Smooth muscle cell (in vitro differentiated cells): ENCODE measurements around the gene CCDC33. TPM values are rescaled to one million over a fixed set of nuclear protein-coding genes. Genes with fewer than 3 reads are reported as not detected.
A peak's percentile ranks its signal among the peaks of the same experiment; 100 is the strongest.

Experiments
- DNase-seq: peaks from one replicate; lab custom pipeline; 2025; ENCODE audit not compliant: unreplicated experiment; lab: John Stamatoyannopoulos, UW
- H2AFZ ChIP-seq: fragments of 200-600 bp; sonication (generic); 2 replicates; pipeline ENCODE4 v1.6.0; 2016; ENCODE audit warnings: antibody characterized with exemption, low read depth, mild to moderate bottlenecking
- H3F3A ChIP-seq: fragments of 200-600 bp; sonication (generic); 2 replicates; pipeline ENCODE4 v1.6.0; 2017; ENCODE audit warnings: antibody characterized with exemption, low read depth
- H3K27ac ChIP-seq: fragments of 200-600 bp; sonication (generic); 2 replicates; pipeline ENCODE4 v1.5.1; 2016; ENCODE audit warnings: low read depth, mild to moderate bottlenecking
- H3K27me3 ChIP-seq: fragments of 200-600 bp; sonication (generic); 2 replicates; pipeline ENCODE4 v1.6.1; 2016; ENCODE audit warnings: low read depth, mild to moderate bottlenecking
- H3K36me3 ChIP-seq: fragments of 200-600 bp; sonication (generic); 2 replicates; pipeline ENCODE4 v1.5.1; 2016; ENCODE audit warnings: low read depth
- H3K4me1 ChIP-seq: fragments of 200-600 bp; sonication (generic); 2 replicates; pipeline ENCODE4 v1.5.1; 2016; ENCODE audit warnings: low read depth
- H3K4me2 ChIP-seq: fragments of 200-600 bp; sonication (generic); 2 replicates; pipeline ENCODE4 v1.6.0; 2016; ENCODE audit warnings: mild to moderate bottlenecking
- H3K4me3 ChIP-seq: fragments of 200-600 bp; sonication (generic); 2 replicates; pipeline ENCODE4 v1.5.1; 2016; ENCODE audit warnings: mild to moderate bottlenecking
- H3K79me2 ChIP-seq: fragments of 200-600 bp; sonication (generic); 2 replicates; pipeline ENCODE4 v1.6.0; 2016; ENCODE audit warnings: low read depth, mild to moderate bottlenecking
- H3K9ac ChIP-seq: fragments of 200-600 bp; sonication (generic); 2 replicates; pipeline ENCODE4 v1.6.0; 2016; ENCODE audit warnings: low read depth
- H3K9me3 ChIP-seq: fragments of 200-600 bp; sonication (generic); replicated peaks from 2 replicates; pipeline ENCODE4 v1.5.1; 2016; ENCODE audit warnings: low read depth
- H4K20me1 ChIP-seq: fragments of 200-600 bp; sonication (generic); 2 replicates; pipeline ENCODE4 v1.6.0; 2016; ENCODE audit warnings: low read depth
- WGBS: methylation state at CpG from one replicate; pipeline ENCODE4 v1.1.7; 2016; ENCODE audit warnings: low lambda C conversion rate; 5-methylcytosine and 5-hydroxymethylcytosine counted together
- polyA plus RNA-seq: library from polyadenylated mRNA; unstranded; fragments of >200 nt; fragmentation: Nextera tagmentation; extraction: Ambion mirVana; gene quantifications from 2 replicates; pipeline ENCODE4 v1.2.1, GENCODE V29; 2016
- total RNA-seq: library from RNA; depleted of rRNA; stranded (reverse); fragments of >200 nt; gene quantifications from 2 replicates; pipeline ENCODE4 v1.2.3, GENCODE V29; 2014
- TF ChIP-seq, protein P1 (sequence below): fragments of 200-600 bp; sonication (generic); IDR thresholded peaks from 2 replicates; pipeline ENCODE4 v1.5.1; 2017; ENCODE audit warnings: borderline replicate concordance, mild to moderate bottlenecking, antibody characterized with exemption; ENCODE audit not compliant: insufficient read depth, poor library complexity, severe bottlenecking

Gene CCDC33
- total and polyA plus RNA-seq, 2 experiments from 2014 or later, result 3.8 to 5.8 TPM

DNA sequence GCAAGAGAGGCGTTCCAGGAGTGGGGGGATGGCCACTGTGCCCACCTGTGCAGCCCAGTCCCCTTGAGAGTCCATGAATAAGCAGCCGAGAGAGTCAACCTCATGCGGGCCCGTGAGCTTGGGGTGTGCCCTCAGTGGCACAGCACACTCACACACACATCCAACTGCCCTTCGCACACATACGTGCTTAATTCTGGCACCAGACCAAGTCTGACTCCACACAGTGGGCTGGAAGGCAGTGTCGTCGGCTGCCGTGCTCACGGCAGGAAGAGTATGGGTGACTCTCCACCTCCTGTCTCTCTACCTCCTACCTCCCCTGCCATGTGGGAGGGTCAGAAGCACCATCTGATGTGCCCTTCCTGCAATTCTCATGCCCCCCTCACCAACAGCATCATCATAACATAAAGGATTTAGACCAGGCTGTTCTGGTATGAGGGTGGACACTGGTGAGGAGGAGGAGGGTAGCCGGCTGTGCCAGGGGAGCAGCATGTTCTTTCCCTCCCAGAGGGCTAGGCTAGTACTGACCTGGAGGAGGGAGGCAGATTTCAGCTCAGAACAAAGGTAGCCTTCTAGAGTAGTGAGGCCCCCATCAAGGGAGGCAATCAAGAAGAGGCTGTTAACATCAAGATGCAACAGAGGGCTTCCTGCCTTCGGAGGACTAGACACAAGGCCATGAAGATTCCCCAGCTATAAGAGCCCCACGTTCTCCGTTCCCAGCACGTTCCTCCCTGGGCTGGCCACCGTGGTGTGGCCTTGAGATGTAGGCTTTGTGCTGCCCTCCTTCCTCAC lies 28.3 kb upstream of the CCDC33 start:
- H3K27me3 ChIP-seq, result no peaks in the 10 kb centered on the region
- no peaks in the 10 kb centered on the region for H3K9me3 ChIP-seq
- H3F3A ChIP-seq, result peaks cover 8% of the 10 kb centered on the region
- no peak overlapping the region for H3K9ac ChIP-seq
- peaks cover 42% of the 10 kb centered on the region for H3K4me1 ChIP-seq
- 85% methylated on average over 16 of the region's 16 CpGs for WGBS
- H3K4me3 ChIP-seq, result no peak overlapping the region
- H3K27ac ChIP-seq, result no peak overlapping the region
- TF ChIP-seq, protein P1, sequence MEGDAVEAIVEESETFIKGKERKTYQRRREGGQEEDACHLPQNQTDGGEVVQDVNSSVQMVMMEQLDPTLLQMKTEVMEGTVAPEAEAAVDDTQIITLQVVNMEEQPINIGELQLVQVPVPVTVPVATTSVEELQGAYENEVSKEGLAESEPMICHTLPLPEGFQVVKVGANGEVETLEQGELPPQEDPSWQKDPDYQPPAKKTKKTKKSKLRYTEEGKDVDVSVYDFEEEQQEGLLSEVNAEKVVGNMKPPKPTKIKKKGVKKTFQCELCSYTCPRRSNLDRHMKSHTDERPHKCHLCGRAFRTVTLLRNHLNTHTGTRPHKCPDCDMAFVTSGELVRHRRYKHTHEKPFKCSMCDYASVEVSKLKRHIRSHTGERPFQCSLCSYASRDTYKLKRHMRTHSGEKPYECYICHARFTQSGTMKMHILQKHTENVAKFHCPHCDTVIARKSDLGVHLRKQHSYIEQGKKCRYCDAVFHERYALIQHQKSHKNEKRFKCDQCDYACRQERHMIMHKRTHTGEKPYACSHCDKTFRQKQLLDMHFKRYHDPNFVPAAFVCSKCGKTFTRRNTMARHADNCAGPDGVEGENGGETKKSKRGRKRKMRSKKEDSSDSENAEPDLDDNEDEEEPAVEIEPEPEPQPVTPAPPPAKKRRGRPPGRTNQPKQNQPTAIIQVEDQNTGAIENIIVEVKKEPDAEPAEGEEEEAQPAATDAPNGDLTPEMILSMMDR, result no peak
- no peaks in the 10 kb centered on the region for H4K20me1 ChIP-seq
- no peak for DNase-seq
- no peak overlapping the region for H2AFZ ChIP-seq
- no peaks in the 10 kb centered on the region for H3K36me3 ChIP-seq
- H3K4me2 ChIP-seq, result no peak overlapping the region
- H3K79me2 ChIP-seq, result no peaks in the 10 kb centered on the region

DNA sequence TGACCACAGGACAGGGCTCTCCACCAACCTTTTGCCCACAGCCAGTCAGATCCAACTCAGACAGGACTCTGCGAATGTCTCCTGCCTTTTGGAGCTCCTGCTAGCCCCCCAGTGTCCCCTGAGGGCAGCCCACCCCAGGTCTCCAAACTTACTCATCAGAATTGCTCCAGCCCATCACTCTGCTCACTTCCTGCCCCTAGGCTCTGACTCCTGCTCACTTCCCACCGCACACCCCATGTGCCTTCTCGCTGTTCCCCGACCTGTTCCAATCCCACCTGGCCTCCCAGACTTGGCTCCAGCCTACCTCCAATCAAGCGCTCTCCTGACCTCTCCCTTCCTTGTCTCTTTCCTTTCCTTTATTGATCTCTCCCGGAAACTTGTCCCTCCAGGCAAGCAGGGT lies 27.6 kb upstream of the CCDC33 start:
- Histone ChIP-seq H3K27me3 (no peaks in the 10 kb centered on the region), H2AFZ (no peak overlapping the region), H3K9ac (no peak overlapping the region), H3F3A (peaks cover 1% of the 10 kb centered on the region), H3K9me3 (no peaks in the 10 kb centered on the region), H3K4me1 (peaks cover 36% of the 10 kb centered on the region), H4K20me1 (no peaks in the 10 kb centered on the region), H3K36me3 (no peaks in the 10 kb centered on the region), H3K27ac (no peak overlapping the region), H3K79me2 (no peaks in the 10 kb centered on the region), H3K4me3 (no peak overlapping the region), H3K4me2 (peak overlapping the region; percentile 78)
- WGBS, result 61% methylated on average over 6 of the region's 6 CpGs
- TF ChIP-seq, protein P1, result no peak
- no peak for DNase-seq

DNA sequence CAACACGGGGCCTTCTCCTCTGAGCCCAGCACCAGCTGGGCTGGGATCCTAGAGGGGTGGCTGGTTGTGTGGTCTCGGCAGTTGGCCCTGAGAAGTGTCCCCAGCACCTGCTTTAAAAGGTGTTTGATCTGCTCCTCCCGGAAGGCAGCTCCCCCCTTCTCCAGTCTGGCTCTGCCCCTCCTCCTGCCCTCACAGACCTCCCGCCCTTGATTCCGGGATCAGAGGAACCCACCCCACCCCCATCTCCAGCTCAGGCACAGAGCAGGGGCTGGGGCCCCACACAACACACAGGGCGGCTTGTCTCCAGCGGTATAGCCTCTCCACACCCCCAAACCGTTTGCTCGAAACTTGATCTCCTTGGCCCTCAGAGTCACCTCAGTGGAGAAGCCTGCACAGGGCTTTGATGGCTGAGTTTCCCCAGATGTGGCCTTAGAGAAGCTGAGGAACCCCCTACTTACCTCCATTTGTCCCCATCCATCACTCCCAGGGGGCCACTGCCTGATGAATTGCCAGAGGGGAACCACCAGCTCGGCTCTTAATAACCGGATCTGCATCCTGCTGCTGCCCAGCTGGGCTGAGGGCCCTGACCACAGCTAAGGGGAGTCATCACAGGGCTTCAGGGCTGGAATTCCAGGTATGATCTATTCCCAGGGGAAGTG lies 27.1 kb upstream of the CCDC33 start:
- H3K9me3 ChIP-seq, result no peaks in the 10 kb centered on the region
- H3K79me2 ChIP-seq, result no peaks in the 10 kb centered on the region
- 10% methylated on average over 11 of the region's 11 CpGs for WGBS
- H3K36me3 ChIP-seq, result no peaks in the 10 kb centered on the region
- peak overlapping the region; percentile 78 for H3K4me2 ChIP-seq
- no peak overlapping the region for H3K9ac ChIP-seq
- no peak overlapping the region for H2AFZ ChIP-seq
- peak overlapping the region; percentile 61 for H3K27ac ChIP-seq
- no peaks in the 10 kb centered on the region for H3K27me3 ChIP-seq
- TF ChIP-seq, protein P1, result no peak
- no peak for DNase-seq
- no peaks in the 10 kb centered on the region for H4K20me1 ChIP-seq
- H3F3A ChIP-seq, result no peaks in the 10 kb centered on the region
- peaks cover 36% of the 10 kb centered on the region for H3K4me1 ChIP-seq
- H3K4me3 ChIP-seq, result no peak overlapping the region

DNA sequence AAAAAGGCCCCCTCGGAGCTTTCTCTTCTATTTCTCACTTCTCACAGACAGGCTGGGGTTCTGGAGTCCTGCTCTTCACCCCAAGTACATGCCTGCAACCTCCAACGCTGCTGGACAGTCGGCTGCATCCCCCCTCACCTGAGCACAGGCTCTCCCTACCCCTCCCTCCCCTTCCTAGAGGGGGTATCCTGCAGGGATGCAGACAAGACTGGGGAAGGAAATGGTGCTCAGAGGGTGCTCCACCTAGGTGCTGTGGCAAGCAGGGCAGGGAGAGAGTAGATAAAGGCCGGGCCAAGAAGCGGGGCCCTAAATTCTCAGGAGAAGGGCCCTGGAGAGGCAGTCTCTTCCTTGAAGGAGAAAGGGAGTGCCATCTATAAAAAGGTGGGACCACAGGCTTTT lies 26.6 kb upstream of the CCDC33 start:
- H4K20me1 ChIP-seq, result no peaks in the 10 kb centered on the region
- no peak overlapping the region for H3K4me3 ChIP-seq
- H3F3A ChIP-seq, result peaks cover 3% of the 10 kb centered on the region
- whole genome bisulfite sequencing, result 65% methylated on average over 5 of the region's 5 CpGs
- no peaks in the 10 kb centered on the region for H3K27me3 ChIP-seq
- TF ChIP-seq, protein P1, result no peak
- peak overlapping the region; percentile 78 for H3K4me2 ChIP-seq
- H3K79me2 ChIP-seq, result no peaks in the 10 kb centered on the region
- H3K4me1 ChIP-seq, result peaks cover 36% of the 10 kb centered on the region
- H2AFZ ChIP-seq, result no peak overlapping the region
- no peak for DNase-seq
- H3K9me3 ChIP-seq, result no peaks in the 10 kb centered on the region
- no peaks in the 10 kb centered on the region for H3K36me3 ChIP-seq
- H3K9ac ChIP-seq, result peak overlapping the region; percentile 9
- H3K27ac ChIP-seq, result peak overlapping the region; percentile 73
